Panc1 (cell line): Measurements from ENCODE around the gene CEP128. TPM values are rescaled to one million over a fixed set of nuclear protein-coding genes. Genes with fewer than 3 reads are reported as not detected.

Experiments used
- ATAC-seq: fragments of 200-7000 bp; cut with Tn5 transposase; 2 replicates; pipeline ENCODE4 v1.9.1; 2020; ENCODE audit warnings: mild to moderate bottlenecking, moderate library complexity
- BruUV-seq: library from RNA; stranded (reverse); fragments of 400-500 nt; replicated peaks from 2 replicates; lab custom pipeline; 2021; lab: Mats Ljungman, UMichigan
- CTCF ChIA-PET: fragments of 300-600 bp; sonication (Branson Sonifier 250); formaldehyde crosslinking; loops from one replicate; lab custom pipeline; 2022; ENCODE audit warnings: antibody characterized with exemption; lab: Charles Lee
- POLR2A ChIA-PET: fragments of 300-600 bp; sonication (Branson Sonifier 250); formaldehyde crosslinking; loops from one replicate; lab custom pipeline; 2022; ENCODE audit warnings: antibody characterized with exemption; lab: Charles Lee
- DNase-seq: peaks from one replicate; pipeline ENCODE4 v3.0.0-alpha.2; 2010; ENCODE audit warnings: low read depth, low spot score
- H3K27ac ChIP-seq: 2 replicates; pipeline ENCODE4 v1.5.1; 2011; ENCODE audit warnings: mild to moderate bottlenecking, low read length, inconsistent platforms
- H3K27me3 ChIP-seq: fragments of 200-500 bp; sonication (Bioruptor generic); 2 replicates; pipeline ENCODE4 v1.6.0; 2014; ENCODE audit warnings: low read length, inconsistent platforms; ENCODE audit not compliant: control insufficient read depth, insufficient read depth
- H3K36me3 ChIP-seq: fragments of 200-500 bp; sonication (Bioruptor generic); 2 replicates; pipeline ENCODE4 v1.5.1; 2014; ENCODE audit warnings: inconsistent platforms, mild to moderate bottlenecking, low read length, moderate library complexity; ENCODE audit not compliant: control insufficient read depth, insufficient read depth
- H3K4me1 ChIP-seq: 2 replicates; pipeline ENCODE4 v1.5.1; 2011; ENCODE audit warnings: inconsistent platforms, mild to moderate bottlenecking, low read length, moderate library complexity; ENCODE audit not compliant: control insufficient read depth, insufficient read depth
- H3K4me3 ChIP-seq, 2 experiments: 2 replicates each; pipeline ENCODE4 v1.5.1; 2011 to 2012; ENCODE audit warnings: low read depth in 2 of 2, low read length in 2 of 2, mild to moderate bottlenecking in 2 of 2, inconsistent platforms in 1 of 2, moderate library complexity in 1 of 2
- H3K9me3 ChIP-seq: fragments of 200-500 bp; sonication (Bioruptor generic); 2 replicates; pipeline ENCODE4 v1.5.1; 2014; ENCODE audit warnings: low read depth, mild to moderate bottlenecking, inconsistent platforms, low read length, moderate library complexity; ENCODE audit not compliant: control insufficient read depth, insufficient read depth
- POLR2AphosphoS5 ChIP-seq: IDR thresholded peaks from 2 replicates; pipeline ENCODE4 v1.6.1; 2012; ENCODE audit warnings: mild to moderate bottlenecking, low read depth, low read length, moderate library complexity
- SIN3A ChIP-seq: IDR thresholded peaks from 2 replicates; pipeline ENCODE4 v1.6.1; 2012; ENCODE audit warnings: low read depth, mild to moderate bottlenecking, low read length, moderate library complexity, borderline replicate concordance; ENCODE audit not compliant: insufficient read depth
- TCF7L2 ChIP-seq: IDR thresholded peaks from 2 replicates; pipeline ENCODE4 v1.6.1; 2011; ENCODE audit warnings: mild to moderate bottlenecking, low read depth, low read length, inconsistent platforms
- in situ Hi-C: cut with HindIII; loops from 2 replicates; pipeline ENCODE4 v1.10.0; 2016; ENCODE audit warnings: low sequenced_read_pairs, low pct_unique_long_range_greater_than_20kb
- intact Hi-C: fragments of 100-400 bp; cut with micrococcal nuclease; formaldehyde crosslinking; loops from one replicate; pipeline ENCODE4 v1.10.0; 2022; ENCODE audit not compliant: unreplicated experiment
- total RNA-seq: library from RNA; stranded (reverse); gene quantifications from one replicate; pipeline ENCODE4 v1.2.1, GENCODE V29; 2021; ENCODE audit not compliant: unreplicated experiment
- TF ChIP-seq, protein P1 (sequence below), 2 experiments: IDR thresholded peaks; 2 replicates each; pipeline ENCODE4 v1.6.1; 2011 to 2012; ENCODE audit warnings: low read depth in 2 of 2, control low read depth in 1 of 2, low read length in 1 of 2, mild to moderate bottlenecking in 1 of 2, moderate library complexity in 1 of 2; ENCODE audit not compliant: insufficient read depth in 1 of 2
- TF ChIP-seq, protein P2 (sequence below): fragments of 450-650 bp; IDR thresholded peaks from 2 replicates; pipeline ENCODE4 v1.5.1; 2017; ENCODE audit warnings: mild to moderate bottlenecking

Gene CEP128
- total RNA-seq, 1 experiment from 2014 or later, result 9.3 TPM

DNA sequence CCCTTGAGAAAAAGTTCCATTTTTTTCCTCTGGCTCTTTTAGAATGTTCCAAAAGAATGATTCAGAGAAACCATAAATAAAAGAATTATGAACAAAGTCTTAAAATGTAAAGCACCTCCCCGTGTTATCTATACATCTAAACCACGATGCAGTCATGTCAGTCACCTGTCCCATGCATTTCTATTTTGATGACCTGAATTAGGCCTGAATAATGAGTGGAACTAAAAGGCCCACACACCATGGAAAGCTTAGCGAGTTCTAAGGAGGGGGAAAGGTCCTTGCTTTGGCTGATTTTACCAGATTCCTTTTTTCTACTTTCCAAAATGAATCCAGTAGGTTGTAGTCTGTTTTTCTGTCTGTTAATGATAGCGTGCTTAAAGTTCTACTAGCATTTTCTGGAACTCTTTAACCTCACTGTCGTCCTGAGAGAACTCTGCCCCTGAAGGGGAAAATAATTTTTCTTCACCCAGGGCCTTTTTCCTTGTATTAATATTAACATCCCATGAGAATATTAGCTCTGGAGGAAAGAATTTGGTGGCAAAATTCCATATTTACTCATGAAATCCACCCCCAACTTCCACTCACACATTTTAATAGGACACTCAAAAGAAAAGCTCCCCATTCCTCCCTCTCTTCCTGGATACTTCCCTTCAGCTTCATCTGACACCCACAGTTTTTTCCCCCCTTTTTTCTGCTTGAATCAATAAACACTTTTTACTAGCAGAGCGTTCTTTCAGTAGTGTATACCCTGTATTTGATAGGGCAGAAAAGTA lies 464.0 kb downstream of the CEP128 start:
- BruUV-seq, result no TSS peak
- ATAC-seq (no peak), DNase-seq (no peak)
- in situ Hi-C loops, result no loop called here
- H3K36me3 ChIP-seq, result no peaks in the 10 kb centered on the region
- H3K27ac ChIP-seq, result no peak overlapping the region
- no peak overlapping the region for H3K4me3 ChIP-seq
- intact Hi-C loops, result no loop called here
- H3K27me3 ChIP-seq, result no peaks in the 10 kb centered on the region
- H3K4me1 ChIP-seq, result no peaks in the 10 kb centered on the region
- no peaks in the 10 kb centered on the region for H3K9me3 ChIP-seq
- ChIA-PET POLR2A (no interaction called here), CTCF (no interaction called here)
- TF ChIP-seq, protein P1, sequence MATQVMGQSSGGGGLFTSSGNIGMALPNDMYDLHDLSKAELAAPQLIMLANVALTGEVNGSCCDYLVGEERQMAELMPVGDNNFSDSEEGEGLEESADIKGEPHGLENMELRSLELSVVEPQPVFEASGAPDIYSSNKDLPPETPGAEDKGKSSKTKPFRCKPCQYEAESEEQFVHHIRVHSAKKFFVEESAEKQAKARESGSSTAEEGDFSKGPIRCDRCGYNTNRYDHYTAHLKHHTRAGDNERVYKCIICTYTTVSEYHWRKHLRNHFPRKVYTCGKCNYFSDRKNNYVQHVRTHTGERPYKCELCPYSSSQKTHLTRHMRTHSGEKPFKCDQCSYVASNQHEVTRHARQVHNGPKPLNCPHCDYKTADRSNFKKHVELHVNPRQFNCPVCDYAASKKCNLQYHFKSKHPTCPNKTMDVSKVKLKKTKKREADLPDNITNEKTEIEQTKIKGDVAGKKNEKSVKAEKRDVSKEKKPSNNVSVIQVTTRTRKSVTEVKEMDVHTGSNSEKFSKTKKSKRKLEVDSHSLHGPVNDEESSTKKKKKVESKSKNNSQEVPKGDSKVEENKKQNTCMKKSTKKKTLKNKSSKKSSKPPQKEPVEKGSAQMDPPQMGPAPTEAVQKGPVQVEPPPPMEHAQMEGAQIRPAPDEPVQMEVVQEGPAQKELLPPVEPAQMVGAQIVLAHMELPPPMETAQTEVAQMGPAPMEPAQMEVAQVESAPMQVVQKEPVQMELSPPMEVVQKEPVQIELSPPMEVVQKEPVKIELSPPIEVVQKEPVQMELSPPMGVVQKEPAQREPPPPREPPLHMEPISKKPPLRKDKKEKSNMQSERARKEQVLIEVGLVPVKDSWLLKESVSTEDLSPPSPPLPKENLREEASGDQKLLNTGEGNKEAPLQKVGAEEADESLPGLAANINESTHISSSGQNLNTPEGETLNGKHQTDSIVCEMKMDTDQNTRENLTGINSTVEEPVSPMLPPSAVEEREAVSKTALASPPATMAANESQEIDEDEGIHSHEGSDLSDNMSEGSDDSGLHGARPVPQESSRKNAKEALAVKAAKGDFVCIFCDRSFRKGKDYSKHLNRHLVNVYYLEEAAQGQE (IDR thresholded peaks at IDR 0.05; ENCODE audit: insufficient read depth in 1 of 2, low read depth in 2 of 2, low read length in 1 of 2), result no peak
- no peak for TF ChIP-seq TCF7L2
- TF ChIP-seq, protein P2, sequence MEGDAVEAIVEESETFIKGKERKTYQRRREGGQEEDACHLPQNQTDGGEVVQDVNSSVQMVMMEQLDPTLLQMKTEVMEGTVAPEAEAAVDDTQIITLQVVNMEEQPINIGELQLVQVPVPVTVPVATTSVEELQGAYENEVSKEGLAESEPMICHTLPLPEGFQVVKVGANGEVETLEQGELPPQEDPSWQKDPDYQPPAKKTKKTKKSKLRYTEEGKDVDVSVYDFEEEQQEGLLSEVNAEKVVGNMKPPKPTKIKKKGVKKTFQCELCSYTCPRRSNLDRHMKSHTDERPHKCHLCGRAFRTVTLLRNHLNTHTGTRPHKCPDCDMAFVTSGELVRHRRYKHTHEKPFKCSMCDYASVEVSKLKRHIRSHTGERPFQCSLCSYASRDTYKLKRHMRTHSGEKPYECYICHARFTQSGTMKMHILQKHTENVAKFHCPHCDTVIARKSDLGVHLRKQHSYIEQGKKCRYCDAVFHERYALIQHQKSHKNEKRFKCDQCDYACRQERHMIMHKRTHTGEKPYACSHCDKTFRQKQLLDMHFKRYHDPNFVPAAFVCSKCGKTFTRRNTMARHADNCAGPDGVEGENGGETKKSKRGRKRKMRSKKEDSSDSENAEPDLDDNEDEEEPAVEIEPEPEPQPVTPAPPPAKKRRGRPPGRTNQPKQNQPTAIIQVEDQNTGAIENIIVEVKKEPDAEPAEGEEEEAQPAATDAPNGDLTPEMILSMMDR, result no peak
- TF ChIP-seq POLR2AphosphoS5, result no peak
- no peak for TF ChIP-seq SIN3A

DNA sequence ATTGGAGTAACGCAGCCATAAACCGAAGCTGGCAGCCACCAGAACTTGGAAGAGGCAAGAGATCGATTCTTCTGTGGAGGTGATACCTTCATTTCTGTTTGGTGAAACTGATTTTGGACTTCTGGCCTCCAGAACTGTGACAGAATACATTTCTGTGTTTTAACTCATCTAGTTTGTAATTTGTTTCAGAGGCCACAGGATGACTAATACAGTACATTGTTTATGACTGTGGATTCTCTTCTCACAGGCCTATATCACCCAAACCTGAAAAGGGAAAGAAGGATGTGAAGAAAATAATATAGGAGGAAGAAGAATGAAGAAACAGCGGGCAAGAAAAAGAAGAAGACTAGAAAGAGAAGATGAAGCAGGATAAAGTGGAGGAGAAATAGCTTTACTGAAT lies 466.5 kb downstream of the CEP128 start:
- CTCF ChIA-PET, result no interaction called here
- H3K36me3 ChIP-seq, result no peaks in the 10 kb centered on the region
- TF ChIP-seq POLR2AphosphoS5 (no peak), TCF7L2 (no peak), SIN3A (no peak)
- TF ChIP-seq, protein P2, result no peak
- TF ChIP-seq, protein P1 (IDR thresholded peaks at IDR 0.05; ENCODE audit: insufficient read depth in 1 of 2, low read depth in 2 of 2, low read length in 1 of 2), result no peak
- POLR2A ChIA-PET, result no interaction called here
- in situ Hi-C loops, result no loop called here
- no peak for DNase-seq
- no peaks in the 10 kb centered on the region for H3K27me3 ChIP-seq
- H3K9me3 ChIP-seq, result no peaks in the 10 kb centered on the region
- no peak for ATAC-seq
- intact Hi-C loops, result no loop called here
- no peak overlapping the region for H3K4me3 ChIP-seq
- H3K27ac ChIP-seq, result no peak overlapping the region
- BruUV-seq, result no TSS peak
- H3K4me1 ChIP-seq, result no peaks in the 10 kb centered on the region
